H1 (cell line): ENCODE data around the gene ASTN2. TPM values are rescaled to one million over a fixed set of nuclear protein-coding genes. Genes with fewer than 3 reads are reported as not detected.

Experiments used
- CTCF ChIA-PET: fragments of 300-600 bp; sonication (Branson Sonifier 250); formaldehyde crosslinking; loops from one replicate; lab custom pipeline; 2021; ENCODE audit not compliant: partially characterized antibody; lab: Charles Lee
- POLR2A ChIA-PET: fragments of 300-600 bp; sonication (Branson Sonifier 250); formaldehyde crosslinking; loops from one replicate; lab custom pipeline; 2021; ENCODE audit warnings: inconsistent platforms; ENCODE audit not compliant: partially characterized antibody; lab: Charles Lee
- DNase-seq, 2 experiments: peaks; one replicate each; pipeline versions ENCODE4 v3.0.0 to v3.0.0-alpha.2; 2010 to 2022; ENCODE audit warnings: low spot score in 2 of 2, low read depth in 1 of 2, mixed read lengths in 1 of 2
- FAIRE-seq: peaks from 2 replicates; lab custom pipeline; 2011; peaks lifted over from hg19 to GRCh38; lab: Jason Lieb, UNC
- H2AFZ ChIP-seq: 2 replicates; pipeline ENCODE4 v1.8.1; 2012; ENCODE audit warnings: low read length, inconsistent platforms
- H2AK5ac ChIP-seq: 2 replicates; pipeline ENCODE4 v1.6.1; 2013; ENCODE audit warnings: low read depth, low read length
- H2BK120ac ChIP-seq: replicated peaks from 2 replicates; pipeline ENCODE3; 2013; ENCODE audit warnings: low read depth, low read length, inconsistent platforms
- H2BK12ac ChIP-seq: 2 replicates; pipeline ENCODE4 v1.6.1; 2013; ENCODE audit warnings: low read depth, low read length
- H2BK15ac ChIP-seq: 2 replicates; pipeline ENCODE4 v1.6.1; 2013; ENCODE audit warnings: low read length
- H2BK20ac ChIP-seq: 2 replicates; pipeline ENCODE4 v1.6.1; 2013; ENCODE audit warnings: low read length
- H2BK5ac ChIP-seq: 2 replicates; pipeline ENCODE4 v1.6.1; 2013; ENCODE audit warnings: low read depth, low read length
- H3K14ac ChIP-seq: 2 replicates; pipeline ENCODE4 v1.6.1; 2013; ENCODE audit warnings: inconsistent platforms; ENCODE audit not compliant: insufficient read length
- H3K18ac ChIP-seq: 2 replicates; pipeline ENCODE4 v1.6.1; 2013; ENCODE audit warnings: low read length; ENCODE audit errors: extremely low read depth
- H3K23ac ChIP-seq: 2 replicates; pipeline ENCODE4 v1.6.1; 2013; ENCODE audit warnings: inconsistent platforms; ENCODE audit not compliant: insufficient read length
- H3K23me2 ChIP-seq: 2 replicates; pipeline ENCODE4 v1.6.1; 2013; ENCODE audit warnings: low read depth, low read length
- H3K27ac ChIP-seq: 2 replicates; pipeline ENCODE4 v1.6.1; 2011; ENCODE audit warnings: low read depth, low read length, inconsistent platforms
- H3K27me3 ChIP-seq, 4 experiments: replicated peaks in 1 of 4; 1 replicate in 1 of 4; 2 replicates in 3 of 4; pipeline versions ENCODE4 v1.6.1 to v1.8.1; 2011 to 2013; ENCODE audit warnings: low read length in 3 of 4, mild to moderate bottlenecking in 3 of 4, inconsistent platforms in 2 of 4, mixed read lengths in 2 of 4, moderate library complexity in 1 of 4; ENCODE audit not compliant: control insufficient read depth in 3 of 4, insufficient read depth in 3 of 4; ENCODE audit errors: extremely low read depth in 1 of 4
- H3K36me3 ChIP-seq, 4 experiments: 2 replicates each; pipeline versions ENCODE4 v1.6.1 to v1.8.1; 2011 to 2013; ENCODE audit warnings: mild to moderate bottlenecking in 4 of 4, low read length in 3 of 4, moderate library complexity in 2 of 4, control low read depth in 1 of 4, inconsistent platforms in 1 of 4; ENCODE audit not compliant: insufficient read depth in 4 of 4, control insufficient read depth in 2 of 4
- H3K4ac ChIP-seq: replicated peaks from 2 replicates; pipeline ENCODE3; 2013; ENCODE audit warnings: low read length, low read depth, mixed read lengths, inconsistent platforms; ENCODE audit not compliant: insufficient read length
- H3K4me1 ChIP-seq, 4 experiments: replicated peaks in 1 of 4; 1 replicate in 1 of 4; 2 replicates in 3 of 4; pipeline versions ENCODE4 v1.6.1 to v1.8.1; 2011 to 2013; ENCODE audit warnings: low read length in 3 of 4, inconsistent platforms in 2 of 4, mixed read lengths in 1 of 4; ENCODE audit not compliant: insufficient read depth in 4 of 4, control insufficient read depth in 3 of 4
- H3K4me2 ChIP-seq, 2 experiments: 2 replicates each; pipeline versions ENCODE4 v1.6.1 to v1.8.1; 2011 to 2013; ENCODE audit warnings: low read depth in 2 of 2, low read length in 2 of 2, control low read depth in 1 of 2, inconsistent platforms in 1 of 2, mild to moderate bottlenecking in 1 of 2; ENCODE audit not compliant: insufficient read depth in 1 of 2
- H3K4me3 ChIP-seq, 4 experiments: fragments of 200-600, 300-600 bp in 1 of 4; sonication (generic), shearing (Covaris generic), sonication (Bioruptor Twin) in 1 of 4; 2 replicates each; pipeline versions ENCODE4 v1.5.1 to v1.8.1; 2011 to 2016; ENCODE audit warnings: low read length in 4 of 4, low read depth in 3 of 4, control low read depth in 2 of 4, inconsistent platforms in 2 of 4, mild to moderate bottlenecking in 2 of 4, mixed read lengths in 1 of 4, moderate library complexity in 1 of 4; ENCODE audit not compliant: insufficient read depth in 2 of 4; ENCODE audit errors: extremely low read depth in 1 of 4
- H3K56ac ChIP-seq: replicated peaks from 2 replicates; pipeline ENCODE3; 2013; ENCODE audit warnings: low read depth, mild to moderate bottlenecking, mixed read lengths, low read length, inconsistent platforms; ENCODE audit not compliant: insufficient read length
- H3K79me1 ChIP-seq: 2 replicates; pipeline ENCODE4 v1.6.1; 2013; ENCODE audit warnings: low read depth, low read length, control low read depth
- H3K79me2 ChIP-seq, 2 experiments: 2 replicates each; pipeline versions ENCODE4 v1.6.1 to v1.8.1; 2012 to 2013; ENCODE audit warnings: low read length in 2 of 2, mild to moderate bottlenecking in 2 of 2, inconsistent platforms in 1 of 2; ENCODE audit not compliant: insufficient read depth in 2 of 2, control insufficient read depth in 1 of 2
- H3K9ac ChIP-seq, 4 experiments: replicated peaks in 1 of 4; 1 replicate in 1 of 4; 2 replicates in 3 of 4; pipeline versions ENCODE4 v1.6.1 to v1.8.1; 2011 to 2013; ENCODE audit warnings: low read depth in 3 of 4, low read length in 3 of 4, control low read depth in 2 of 4, mild to moderate bottlenecking in 2 of 4, moderate library complexity in 2 of 4, inconsistent platforms in 1 of 4; ENCODE audit errors: extremely low read depth in 1 of 4
- H3K9me3 ChIP-seq, 2 experiments: 2 replicates each; pipeline versions ENCODE4 v1.6.1 to v1.8.1; 2012 to 2013; ENCODE audit warnings: mild to moderate bottlenecking in 2 of 2, moderate library complexity in 2 of 2, control low read depth in 1 of 2, inconsistent platforms in 1 of 2, low read depth in 1 of 2, low read length in 1 of 2, mixed read lengths in 1 of 2; ENCODE audit not compliant: insufficient read depth in 2 of 2
- H4K20me1 ChIP-seq, 2 experiments: replicated peaks in 1 of 2; 2 replicates each; pipeline versions ENCODE3 to v1.8.1; 2011 to 2013; ENCODE audit warnings: inconsistent platforms in 2 of 2, low read length in 2 of 2, mild to moderate bottlenecking in 1 of 2; ENCODE audit not compliant: insufficient read depth in 2 of 2, control insufficient read depth in 1 of 2
- H4K5ac ChIP-seq: 2 replicates; pipeline ENCODE4 v1.6.1; 2013; ENCODE audit warnings: low read length, low read depth, mixed read lengths, inconsistent platforms; ENCODE audit not compliant: insufficient read length
- H4K8ac ChIP-seq: 2 replicates; pipeline ENCODE4 v1.8.0; 2013; ENCODE audit warnings: mild to moderate bottlenecking, moderate library complexity, low read length, inconsistent platforms; ENCODE audit not compliant: insufficient read depth; ENCODE audit errors: extremely low read depth
- H4K91ac ChIP-seq: replicated peaks from 2 replicates; pipeline ENCODE3; 2013; ENCODE audit warnings: low read length, mixed read lengths, inconsistent platforms; ENCODE audit not compliant: insufficient read length
- FOSL1 ChIP-seq: IDR thresholded peaks from 2 replicates; pipeline ENCODE4 v1.6.1; 2011; ENCODE audit warnings: mild to moderate bottlenecking, low read depth, low read length, moderate library complexity; ENCODE audit not compliant: insufficient read depth
- GABPA ChIP-seq: IDR thresholded peaks from 2 replicates; pipeline ENCODE4 v1.6.1; 2011; ENCODE audit warnings: mild to moderate bottlenecking, low read length, moderate library complexity, borderline replicate concordance; ENCODE audit not compliant: insufficient read depth
- HDAC6 ChIP-seq: IDR thresholded peaks from one replicate; pipeline ENCODE4 v1.7.1; 2012; ENCODE audit warnings: low read depth, mild to moderate bottlenecking, inconsistent platforms, low read length, moderate library complexity
- JUND ChIP-seq: IDR thresholded peaks from 2 replicates; pipeline ENCODE4 v1.6.1; 2011; ENCODE audit warnings: mild to moderate bottlenecking, improper control_type of control experiment, low read length
- POU5F1 ChIP-seq: IDR thresholded peaks from 2 replicates; pipeline ENCODE4 v1.6.1; 2011; ENCODE audit warnings: low read depth, mild to moderate bottlenecking, low read length, moderate library complexity
- RAD21 ChIP-seq, 2 experiments: IDR thresholded peaks in 1 of 2; conservative IDR thresholded peaks in 1 of 2; 2 replicates each; pipeline ENCODE4 v1.6.1; 2011; ENCODE audit warnings: low read depth in 2 of 2, low read length in 2 of 2, improper control_type of control experiment in 1 of 2, inconsistent platforms in 1 of 2, mild to moderate bottlenecking in 1 of 2, moderate library complexity in 1 of 2
- RXRA ChIP-seq: IDR thresholded peaks from 2 replicates; pipeline ENCODE4 v1.6.1; 2011; ENCODE audit warnings: low read depth, mild to moderate bottlenecking, low read length, moderate library complexity; ENCODE audit not compliant: insufficient read depth
- SAP30 ChIP-seq: fragments of 300-600 bp; sonication (generic); IDR thresholded peaks from 2 replicates; pipeline ENCODE4 v1.7.1; 2012; ENCODE audit warnings: low read length, moderate library complexity, mild to moderate bottlenecking, inconsistent platforms; ENCODE audit not compliant: insufficient read depth, insufficient replicate concordance
- SIRT6 ChIP-seq: IDR thresholded peaks from one replicate; pipeline ENCODE4 v1.7.1; 2012; ENCODE audit warnings: low read length, inconsistent platforms
- SP2 ChIP-seq: IDR thresholded peaks from 2 replicates; pipeline ENCODE4 v1.6.1; 2012; ENCODE audit warnings: mild to moderate bottlenecking, low read length, inconsistent platforms
- TBP ChIP-seq: IDR thresholded peaks from 2 replicates; pipeline ENCODE4 v1.6.1; 2011; ENCODE audit warnings: low read depth, low read length, improper control_type of control experiment
- ZNF274 ChIP-seq: IDR thresholded peaks from 2 replicates; pipeline ENCODE4 v1.7.0; 2012; ENCODE audit warnings: low read length, borderline replicate concordance; ENCODE audit errors: extremely low read depth
- WGBS, 2 experiments: shearing (Covaris generic) in 1 of 2; methylation state at CpG; one replicate each; pipeline versions ENCODE4 v1.1.6 to v1.1.7; 2013 to 2015; ENCODE audit warnings: low lambda C conversion rate in 2 of 2, mixed read lengths in 2 of 2, inconsistent platforms in 1 of 2, low coverage in 1 of 2, missing lambda C conversion rate in 1 of 2; ENCODE audit not compliant: insufficient replicate concordance in 2 of 2, insufficient coverage in 1 of 2, insufficient read length in 1 of 2; ENCODE audit errors: extremely low coverage in 1 of 2, missing lambda C conversion rate in 1 of 2; 5-methylcytosine and 5-hydroxymethylcytosine counted together
- polyA plus RNA-seq, 7 experiments: library from polyadenylated mRNA; depleted of rRNA in 3 of 7; stranded (reverse) in 5 of 7; unstranded in 2 of 7; fragments of >200 nt in 5 of 7; fragments of 200-250 nt in 2 of 7; gene quantifications; 1 replicate in 5 of 7; 2 replicates in 1 of 7; 4 replicates in 1 of 7; pipeline versions ENCODE4 v1.2.1 to v1.2.3, GENCODE V29; 2011 to 2013; ENCODE audit warnings: missing spikeins in 2 of 7, mixed read lengths in 2 of 7
- total RNA-seq: library from RNA; stranded (reverse); fragmentation: NEBNext Ultra II Directional; extraction: Animal tissue kit (Norgen Biotek cat#: 25700); gene quantifications from 2 replicates; pipeline ENCODE4 v1.2.1, GENCODE V29; 2021
- TF ChIP-seq, protein P1 (sequence below): IDR thresholded peaks from 2 replicates; pipeline ENCODE4 v1.6.1; 2012; ENCODE audit warnings: inconsistent platforms

The ASTN2 gene
- total and polyA plus RNA-seq, 2 of the 8 experiments (the other 6 are each of a cell fraction or from before 2014, with no cell fraction given): 8.2 to 13.7 TPM

DNA sequence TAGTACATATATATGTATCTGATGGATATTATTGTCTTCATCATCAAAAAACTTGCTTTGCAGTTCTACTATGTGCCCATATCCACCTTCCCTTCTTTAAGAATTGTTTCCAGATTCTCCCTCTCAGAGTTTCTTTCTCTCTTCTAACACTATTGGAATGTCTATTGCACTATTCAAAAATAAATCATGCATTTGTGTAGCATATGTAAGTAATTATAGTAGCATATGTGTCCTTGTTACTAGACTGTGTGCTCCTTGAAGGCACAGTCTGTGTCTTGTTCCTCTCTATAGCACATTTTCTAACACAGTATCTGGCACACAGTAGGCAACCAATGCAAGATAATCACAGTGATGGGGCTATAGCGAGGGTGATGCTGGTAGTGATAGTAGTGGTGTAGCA, 771.2 kb downstream of the ASTN2 start:
- no peak overlapping the region for H2BK120ac ChIP-seq
- H2BK5ac ChIP-seq: no peak overlapping the region
- H4K5ac ChIP-seq: no peak overlapping the region
- H3K4ac ChIP-seq: no peak overlapping the region
- no peak overlapping the region for H4K91ac ChIP-seq
- no peak overlapping the region for H2AK5ac ChIP-seq
- H3K23me2 ChIP-seq: no peaks in the 10 kb centered on the region
- POLR2A ChIA-PET: no interaction called here
- no peaks in the 10 kb centered on the region for H3K9me3 ChIP-seq
- H3K4me1 ChIP-seq: no peaks in the 10 kb centered on the region
- H3K4me3 ChIP-seq: no peak overlapping the region
- no peaks in the 10 kb centered on the region for H4K20me1 ChIP-seq
- no peak overlapping the region for H3K23ac ChIP-seq
- 95% methylated on average over 1 of the region's 1 CpG; no CpG with 5 or more reads in 1 of the 2 experiments for WGBS, 2 experiments
- no peak overlapping the region for H2BK12ac ChIP-seq
- no peak for TF ChIP-seq FOSL1
- no peak for TF ChIP-seq HDAC6
- TF ChIP-seq JUND: no peak
- no peak for TF ChIP-seq POU5F1
- no peak for TF ChIP-seq ZNF274
- TF ChIP-seq SIRT6: no peak
- no peak for TF ChIP-seq SAP30
- TF ChIP-seq TBP: no peak
- no peak for TF ChIP-seq RAD21 (IDR thresholded peaks at IDR 0.05 in 1 of 2, conservative IDR thresholded peaks at IDR 0.05 in 1 of 2; ENCODE audit: low read depth in 2 of 2, low read length in 2 of 2)
- TF ChIP-seq GABPA: no peak
- TF ChIP-seq, protein P1, sequence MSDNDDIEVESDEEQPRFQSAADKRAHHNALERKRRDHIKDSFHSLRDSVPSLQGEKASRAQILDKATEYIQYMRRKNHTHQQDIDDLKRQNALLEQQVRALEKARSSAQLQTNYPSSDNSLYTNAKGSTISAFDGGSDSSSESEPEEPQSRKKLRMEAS: no peak
- TF ChIP-seq RXRA: no peak
- no peak for TF ChIP-seq SP2
- H3K14ac ChIP-seq: no peak overlapping the region
- no peak overlapping the region for H2BK15ac ChIP-seq
- H2AFZ ChIP-seq: no peak overlapping the region
- no peak overlapping the region for H3K9ac ChIP-seq
- no peaks in the 10 kb centered on the region for H3K27me3 ChIP-seq
- H3K79me2 ChIP-seq: no peaks in the 10 kb centered on the region
- H3K56ac ChIP-seq: no peak overlapping the region
- no peak overlapping the region for H3K18ac ChIP-seq
- no peaks in the 10 kb centered on the region for H3K36me3 ChIP-seq
- no peak overlapping the region for H2BK20ac ChIP-seq
- no peaks in the 10 kb centered on the region for H3K79me1 ChIP-seq
- CTCF ChIA-PET: interaction anchor here (1.4 to 3.3 kb wide), 2 partner anchors 10 to 54 kb away, joined by 4 to 30 read pairs; no protein-coding TSS in a partner anchor
- no peak overlapping the region for H4K8ac ChIP-seq
- no peak overlapping the region for H3K27ac ChIP-seq
- no peak for DNase-seq
- no peak overlapping the region for H3K4me2 ChIP-seq
- FAIRE-seq: no peak
